GM12873 (cell line): ENCODE measurements around the gene RELL2.

ENCODE experiments used
- TF ChIP-seq, protein P1 (sequence below): IDR thresholded peaks from 2 replicates; pipeline ENCODE4 v1.5.1; 2012; ENCODE audit warnings: low read depth, mild to moderate bottlenecking, moderate library complexity, low read length, control low read depth; ENCODE audit not compliant: insufficient read depth; ENCODE audit errors: missing control alignments

RELL2 gene

DNA sequence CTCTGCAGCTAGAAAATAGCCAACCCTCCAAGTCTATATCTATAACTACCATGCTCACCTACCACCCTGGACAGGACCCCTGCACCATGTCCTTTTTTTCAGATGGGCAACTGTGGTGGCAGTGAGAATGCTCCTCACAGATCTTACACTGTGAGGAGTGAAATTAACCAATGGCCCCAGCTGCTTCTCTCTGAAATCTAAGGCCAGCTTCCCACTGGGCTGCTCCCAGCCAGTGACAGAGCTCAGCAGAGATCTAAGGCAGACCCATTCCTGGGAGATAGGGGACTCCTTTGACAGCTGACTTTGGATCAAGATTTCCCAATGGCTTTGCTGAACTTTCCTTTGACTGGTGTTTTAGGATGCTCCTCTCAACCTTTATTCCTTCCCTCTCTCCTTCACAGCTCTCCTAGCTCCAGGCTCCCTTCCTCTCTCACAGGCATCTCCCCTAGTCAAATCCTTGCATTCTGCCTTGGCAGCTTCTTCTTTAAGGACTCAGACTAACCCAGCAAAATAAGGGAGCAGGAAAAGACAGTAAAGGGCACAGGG lies 46.9 kb downstream of the RELL2 start:
- TF ChIP-seq, protein P1, sequence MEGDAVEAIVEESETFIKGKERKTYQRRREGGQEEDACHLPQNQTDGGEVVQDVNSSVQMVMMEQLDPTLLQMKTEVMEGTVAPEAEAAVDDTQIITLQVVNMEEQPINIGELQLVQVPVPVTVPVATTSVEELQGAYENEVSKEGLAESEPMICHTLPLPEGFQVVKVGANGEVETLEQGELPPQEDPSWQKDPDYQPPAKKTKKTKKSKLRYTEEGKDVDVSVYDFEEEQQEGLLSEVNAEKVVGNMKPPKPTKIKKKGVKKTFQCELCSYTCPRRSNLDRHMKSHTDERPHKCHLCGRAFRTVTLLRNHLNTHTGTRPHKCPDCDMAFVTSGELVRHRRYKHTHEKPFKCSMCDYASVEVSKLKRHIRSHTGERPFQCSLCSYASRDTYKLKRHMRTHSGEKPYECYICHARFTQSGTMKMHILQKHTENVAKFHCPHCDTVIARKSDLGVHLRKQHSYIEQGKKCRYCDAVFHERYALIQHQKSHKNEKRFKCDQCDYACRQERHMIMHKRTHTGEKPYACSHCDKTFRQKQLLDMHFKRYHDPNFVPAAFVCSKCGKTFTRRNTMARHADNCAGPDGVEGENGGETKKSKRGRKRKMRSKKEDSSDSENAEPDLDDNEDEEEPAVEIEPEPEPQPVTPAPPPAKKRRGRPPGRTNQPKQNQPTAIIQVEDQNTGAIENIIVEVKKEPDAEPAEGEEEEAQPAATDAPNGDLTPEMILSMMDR: no peak

DNA sequence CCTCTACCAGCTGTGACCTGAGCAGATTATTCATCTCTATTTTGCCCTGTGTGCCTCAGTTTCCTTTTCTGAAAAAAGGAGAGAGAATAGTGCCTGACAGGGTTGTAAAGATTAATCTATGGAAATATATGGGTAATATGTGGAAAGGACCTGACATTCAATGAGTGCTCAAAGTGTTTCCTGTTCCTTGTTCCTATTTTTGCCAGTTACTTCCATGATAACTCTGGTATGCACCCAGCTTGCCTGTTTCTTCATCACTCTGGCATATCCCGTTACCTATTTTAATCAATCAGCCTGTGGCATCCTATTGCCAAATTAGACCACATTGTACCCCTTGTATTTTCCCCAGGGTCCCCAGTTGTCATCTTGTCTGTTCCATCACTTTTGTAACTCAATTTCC lies 48.8 kb downstream of the RELL2 start:
- TF ChIP-seq, protein P1: no peak

DNA sequence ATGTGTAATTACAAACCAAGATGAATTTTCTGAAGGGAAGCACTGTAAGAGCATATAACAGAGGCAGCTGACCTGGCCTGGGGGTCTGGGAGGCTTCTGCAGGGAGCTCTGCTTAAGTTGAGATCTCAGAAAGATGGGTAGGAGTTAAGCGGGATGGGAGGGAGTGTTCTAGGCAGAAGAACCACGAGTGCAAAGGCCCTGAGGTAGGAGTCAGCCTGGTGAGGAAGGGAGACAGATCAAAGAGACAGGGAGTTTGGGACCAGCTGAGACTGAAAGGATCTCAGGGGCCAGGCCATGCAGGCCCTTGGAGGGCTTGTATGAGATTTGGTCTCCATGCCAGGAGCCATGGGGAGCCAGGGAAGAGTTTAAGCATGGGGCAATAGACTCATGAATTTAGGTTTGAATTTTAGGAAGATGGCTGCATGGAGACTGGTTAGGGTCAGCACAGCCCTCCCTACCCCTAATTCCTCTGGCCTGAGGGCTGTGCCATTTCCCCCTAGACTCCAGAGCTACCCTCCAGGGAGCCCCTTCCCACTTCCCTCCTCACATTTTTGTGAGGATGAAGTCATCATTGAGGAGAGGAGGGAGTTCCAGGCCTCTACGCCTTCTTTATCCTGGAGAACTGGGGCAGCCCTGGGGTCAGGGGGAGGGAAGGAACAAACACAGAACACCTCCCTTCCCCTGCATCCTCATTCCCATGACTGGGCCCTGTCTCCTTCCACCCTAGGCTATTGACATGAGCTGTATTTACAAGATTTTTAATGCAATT lies 50.0 kb downstream of the RELL2 start:
- TF ChIP-seq, protein P1: no peak
